ENCODE data around the gene ENPP3.

The ENPP3 gene

DNA sequence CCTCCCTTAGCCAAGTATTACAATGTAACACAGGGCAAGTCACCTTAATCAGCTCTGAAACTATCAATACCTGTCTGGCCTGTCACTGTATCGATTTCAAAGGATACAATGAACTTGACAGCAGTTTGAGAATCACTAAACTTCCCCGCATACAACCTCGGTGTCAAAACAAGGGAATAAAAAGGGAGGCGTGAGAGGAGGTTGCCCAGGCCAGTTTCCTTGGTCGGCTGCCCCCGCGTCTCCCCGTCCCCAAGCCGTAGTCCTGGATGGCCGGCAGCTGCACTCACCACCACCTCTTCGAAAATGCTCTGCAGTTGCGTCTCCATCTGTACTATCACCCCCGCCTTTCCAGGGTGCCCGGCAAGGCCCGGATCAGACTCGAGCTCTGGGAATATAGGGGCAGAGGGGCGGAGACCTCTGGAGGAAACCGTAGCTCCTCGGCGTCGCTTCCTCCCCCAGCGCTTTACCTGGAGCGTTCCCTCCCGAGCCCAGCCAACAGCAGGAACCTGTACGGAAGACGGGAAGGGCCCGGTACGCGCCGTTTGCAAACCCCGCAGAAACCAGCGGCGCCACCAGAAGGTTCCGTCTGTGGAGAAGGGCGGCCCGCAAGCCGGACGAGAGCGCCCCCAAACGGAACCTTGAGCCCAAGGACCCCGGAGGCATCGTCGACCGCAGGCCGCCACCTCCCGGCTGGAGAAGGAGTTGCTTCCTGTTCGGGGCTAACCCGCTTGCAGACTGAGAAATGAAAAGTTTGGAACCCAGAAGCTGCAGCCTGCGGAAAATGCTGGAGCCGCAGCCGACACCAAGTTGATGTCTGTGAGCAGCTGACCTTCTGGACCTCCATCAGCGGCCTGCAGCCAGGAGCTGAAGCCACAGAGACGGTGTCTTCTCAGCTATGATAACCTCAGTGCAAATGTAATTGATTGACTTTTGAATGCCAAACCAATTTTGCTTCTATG lies 9.1 kb upstream of the ENPP3 start, which contains the start of gene MED23 (continued):
- TF ChIP-seq ZNF518A (tag by site-specific recombination; conservative IDR thresholded peaks at IDR 0.05; ENCODE audit: low read depth) (peak; percentile 95), ZNF211 (tag by site-specific recombination; IDR thresholded peaks at IDR 0.05; ENCODE audit: low read depth) (no peak), ZNF837 (tag by site-specific recombination; IDR thresholded peaks at IDR 0.05) (no peak), ZNF184 (tag by site-specific recombination; IDR thresholded peaks at IDR 0.05) (peak; percentile 91), ZNF513 (tag by site-specific recombination; IDR thresholded peaks at IDR 0.05) (peak; percentile 49; the same call in 1 of the 2 replicates), ZNF10 (tag by site-specific recombination; IDR thresholded peaks at IDR 0.05) (peak; percentile 48; the same call in 1 of the 2 replicates), ZNF621 (tag by site-specific recombination; IDR thresholded peaks at IDR 0.05) (no peak), ZNF610 (tag by site-specific recombination; IDR thresholded peaks at IDR 0.05; ENCODE audit: borderline replicate concordance) (peak; percentile 93), IKZF3 (tag by site-specific recombination; IDR thresholded peaks at IDR 0.05) (peak; percentile 99), ZNF146 (tag by site-specific recombination; IDR thresholded peaks at IDR 0.05) (peak; percentile 78), ZNF670 (tag by site-specific recombination; IDR thresholded peaks at IDR 0.05; ENCODE audit: low read depth) (no peak), ZNF404 (tag by site-specific recombination; IDR thresholded peaks at IDR 0.05) (0 out of 2 replicates have a peak, but pooled peaks have one; percentile 27), ZBTB20 (tag by site-specific recombination; IDR thresholded peaks at IDR 0.05) (peak; percentile 86), ZNF704 (tag by site-specific recombination; IDR thresholded peaks at IDR 0.05) (no peak), ZNF16 (tag by site-specific recombination; IDR thresholded peaks at IDR 0.05; ENCODE audit: low read depth) (0 out of 2 replicates have a peak, but pooled peaks have one; percentile 32), SETDB1 (IDR thresholded peaks at IDR 0.05; ENCODE audit: insufficient read length, low read length) (peak; percentile 28), ZNF548 (tag by site-specific recombination; IDR thresholded peaks at IDR 0.05) (no peak), ZFHX2 (tag by site-specific recombination; conservative IDR thresholded peaks at IDR 0.05) (peak; percentile 26), ZNF391 (tag by site-specific recombination; IDR thresholded peaks at IDR 0.05; ENCODE audit: borderline replicate concordance, low read depth) (peak; percentile 98; the same call in 1 of the 2 replicates), ZSCAN5A (tag by site-specific recombination; IDR thresholded peaks at IDR 0.05) (peak; percentile 99), ZNF324 (tag by site-specific recombination; IDR thresholded peaks at IDR 0.05) (peak; percentile 100), ZNF148 (tag by site-specific recombination; IDR thresholded peaks at IDR 0.05; ENCODE audit: borderline replicate concordance) (peak; percentile 85; the same call in 1 of the 2 replicates), FEZF1 (tag by site-specific recombination; IDR thresholded peaks at IDR 0.05) (no peak), ZNF112 (tag by site-specific recombination; IDR thresholded peaks at IDR 0.05) (no peak), ZNF394 (tag by site-specific recombination; IDR thresholded peaks at IDR 0.05; ENCODE audit: borderline replicate concordance) (peak; percentile 94), ZNF701 (tag by site-specific recombination; IDR thresholded peaks at IDR 0.05) (peak; percentile 66; the same call in 1 of the 2 replicates), ZNF140 (tag by site-specific recombination; IDR thresholded peaks at IDR 0.05) (no peak), GFI1B (tag by site-specific recombination; IDR thresholded peaks at IDR 0.05) (peak; percentile 72; the same call in 1 of the 2 replicates)
